Fibroblast of skin of right biceps (primary cell): ENCODE data around the gene DCANP1.

Source experiments
- DNase-seq: peaks from one replicate; pipeline ENCODE4 v3.0.0-alpha.2; 2013

Gene DCANP1

GRCh38 chr5:135456238-135457099 lies 9.3 kb upstream of the DCANP1 start:
- DNase-seq: peak; percentile 69

DNA sequence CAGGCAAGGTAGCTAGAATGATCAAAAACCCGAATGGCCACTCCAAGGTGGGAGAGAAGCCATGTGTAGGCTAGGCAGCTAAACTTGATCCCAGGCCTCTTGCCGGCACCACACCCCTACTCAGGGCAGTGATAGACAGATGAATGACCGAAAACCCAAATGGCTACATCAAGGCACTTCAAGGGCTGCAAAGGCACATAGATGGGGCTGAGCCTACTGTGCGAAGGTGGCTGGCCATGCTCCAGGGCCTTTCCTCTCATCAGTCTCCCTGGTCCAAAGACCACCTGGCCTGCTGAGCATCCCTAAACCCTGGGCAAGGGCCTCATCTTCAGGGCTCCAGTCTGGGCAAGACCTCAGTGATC lies 8.7 kb upstream of the DCANP1 start:
- DNase-seq: no peak

DNA sequence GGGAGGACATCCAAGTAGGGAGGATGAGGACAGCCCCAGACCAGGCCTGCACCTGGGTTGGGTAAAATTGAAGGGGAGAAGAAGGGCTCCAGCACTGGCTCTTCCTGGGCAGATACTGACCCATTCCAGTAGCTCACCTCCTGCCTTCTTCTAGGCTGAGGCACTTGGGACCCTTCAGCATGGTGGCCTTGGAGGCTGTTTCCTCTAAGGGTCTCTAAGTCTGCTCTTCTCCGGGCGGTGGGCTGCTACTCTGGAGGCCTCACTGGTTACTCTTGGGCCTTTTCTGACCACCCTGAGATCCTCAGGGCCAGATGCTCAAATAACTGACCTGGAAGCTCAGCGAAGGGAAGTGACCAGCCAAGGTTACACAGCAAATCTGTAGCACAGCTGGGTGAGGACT lies 7.8 kb upstream of the DCANP1 start:
- no peak for DNase-seq

DNA sequence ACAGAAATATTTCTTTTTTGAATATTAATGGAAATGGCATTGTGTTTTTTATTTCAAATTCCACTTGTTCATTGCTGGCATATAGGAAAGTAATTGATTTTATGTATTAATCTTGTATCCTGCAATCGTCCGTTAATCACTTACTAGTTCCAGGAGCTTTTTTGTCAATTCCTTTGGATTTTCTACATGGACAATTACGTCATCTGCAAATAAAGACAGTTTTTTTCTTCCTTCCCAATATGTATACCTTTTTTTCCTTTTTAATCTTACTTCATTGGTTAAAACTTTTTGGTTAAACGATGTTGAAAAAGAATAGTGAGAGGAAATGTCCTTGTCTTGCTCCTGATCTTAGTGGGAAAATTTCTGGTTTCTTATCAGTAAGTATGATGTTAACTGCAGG lies 6.5 kb upstream of the DCANP1 start:
- DNase-seq: no peak

DNA sequence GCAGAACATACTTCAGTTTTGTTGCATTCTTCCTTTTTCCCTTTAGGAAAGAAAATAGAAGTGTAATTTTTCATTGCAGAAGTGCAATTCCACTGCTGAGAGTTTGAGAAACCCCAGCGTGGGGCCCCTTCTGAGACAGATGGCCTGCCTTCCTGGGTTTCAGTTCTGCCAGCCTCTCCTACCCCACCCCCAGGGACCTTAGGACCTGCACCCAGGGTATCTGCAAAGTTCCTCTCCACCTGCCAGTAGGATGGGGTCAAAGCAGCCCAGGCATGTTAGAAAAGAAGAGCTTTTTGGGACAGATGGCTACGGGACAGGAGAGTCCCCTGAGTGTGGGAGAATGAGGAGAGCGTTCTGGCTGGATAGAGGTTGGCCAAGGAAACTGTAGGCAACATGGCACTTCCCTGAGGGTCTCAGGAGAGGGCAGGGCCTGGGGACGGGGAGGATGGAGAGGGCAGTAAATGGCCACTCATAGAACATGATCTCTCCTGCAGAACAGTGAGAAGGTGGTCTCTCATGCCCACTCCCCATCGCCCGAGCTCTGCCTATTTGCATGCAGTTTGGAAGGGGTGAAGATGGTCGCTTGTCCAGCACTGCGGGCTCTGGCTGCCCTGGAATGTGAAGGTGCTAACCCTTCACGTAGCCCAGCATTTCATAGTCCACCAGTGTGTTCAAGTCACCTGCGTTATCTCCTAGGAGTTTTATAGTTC lies 5.3 kb upstream of the DCANP1 start, which contains the start of gene TIFAB:
Gene TIFAB (minus strand): TSS at position 31 of the 710 bp plus-strand sequence. CDS start 2,412 bp downstream, outside the sequence.
- DNase-seq: no peak

DNA sequence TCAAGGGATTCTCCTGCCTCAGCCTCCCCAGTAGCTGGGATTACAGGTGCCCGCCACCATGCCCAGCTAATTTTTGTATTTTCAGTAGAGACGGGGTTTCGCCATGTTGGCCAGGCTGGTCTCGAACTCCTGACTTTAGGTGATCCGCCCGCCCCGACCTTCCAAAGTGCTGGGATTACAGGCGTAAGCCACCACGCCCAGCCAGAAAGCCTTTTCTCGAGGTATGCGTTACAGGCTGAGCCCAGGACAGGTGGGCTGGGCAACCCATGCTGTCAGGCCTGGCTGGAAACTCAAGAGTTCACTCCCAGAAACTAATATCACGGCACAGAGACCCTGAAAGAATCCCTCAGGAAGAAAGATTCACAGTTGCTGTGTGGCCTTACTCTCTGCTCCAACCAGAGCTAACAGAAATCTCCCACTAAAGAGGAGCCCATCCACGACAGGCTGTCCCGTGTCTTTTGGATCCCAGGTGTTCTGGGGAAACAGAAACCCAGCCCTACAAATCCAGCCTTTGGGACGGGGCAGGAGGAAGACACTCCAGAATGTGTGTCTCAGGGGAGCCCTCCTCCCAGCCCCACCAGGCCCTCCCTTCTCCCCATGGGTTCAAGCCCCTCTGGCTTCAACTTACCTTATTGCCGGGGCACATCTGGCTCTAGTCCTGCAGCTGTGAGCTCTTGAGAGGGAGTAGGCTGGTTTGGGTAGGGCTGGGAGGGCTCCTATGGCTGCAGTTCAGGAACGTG lies 4.6 kb upstream of the DCANP1 start:
- DNase-seq: no peak

- DNase-seq: no peak
Observed at GRCh38 chr5:135450952-135451351, 3.8 kb upstream of the DCANP1 start.

GRCh38 chr5:135450336-135450735 lies 3.2 kb upstream of the DCANP1 start:
- DNase-seq: no peak

DNA sequence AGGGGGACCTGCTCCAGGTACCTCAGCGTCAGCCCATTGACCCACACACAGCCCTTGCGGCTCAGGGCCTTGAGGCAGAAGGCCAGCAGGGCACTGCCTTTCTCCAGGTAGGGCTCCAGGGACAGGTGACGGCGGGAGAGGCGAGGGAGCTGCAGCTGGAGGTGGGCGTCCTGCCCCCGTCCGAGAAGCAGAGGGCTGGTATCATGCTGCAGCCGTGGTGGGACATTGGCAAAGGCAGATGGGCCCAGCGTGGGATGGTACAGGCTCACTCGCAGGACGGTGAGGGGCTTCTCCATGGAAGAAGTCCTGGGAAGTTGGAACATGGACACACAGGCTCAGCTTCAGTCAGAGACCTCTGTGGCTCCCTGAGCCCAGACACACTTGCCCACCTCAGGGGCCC lies 2.5 kb upstream of the DCANP1 start:
- no peak for DNase-seq

- DNase-seq: peak; percentile 50
Observed at GRCh38 chr5:135448791-135449507, 1.8 kb upstream of the DCANP1 start.

GRCh38 chr5:135448071-135448739 lies 1.1 kb upstream of the DCANP1 start:
- DNase-seq: no peak

DNA sequence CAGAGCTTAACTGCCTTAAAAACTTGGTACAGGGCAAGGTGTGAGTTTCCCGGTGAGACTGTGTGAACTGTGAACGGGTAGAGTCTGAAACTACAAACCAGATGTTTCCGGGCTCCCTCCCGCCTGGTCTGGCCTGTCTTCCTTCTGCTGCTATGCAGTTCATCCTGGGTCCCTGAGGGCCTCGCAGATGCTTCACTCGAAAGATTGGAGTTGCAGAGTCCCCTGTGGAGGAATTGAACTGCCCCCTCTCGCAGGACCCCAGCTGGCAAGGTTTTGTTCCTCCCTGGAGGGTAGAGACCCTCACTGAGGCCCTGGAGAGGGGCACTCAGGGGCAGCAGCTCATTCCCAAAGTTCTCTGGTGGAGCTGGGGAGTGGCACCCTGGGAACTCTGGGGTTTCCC lies 533 bp downstream of the DCANP1 start:
- DNase-seq: no peak

GRCh38 chr5:135446206-135446605 lies 942 bp downstream of the DCANP1 start:
- DNase-seq: no peak

- DNase-seq: peak; percentile 29
Observed at GRCh38 chr5:135445306-135445985, 1.7 kb downstream of the DCANP1 start.

DNA sequence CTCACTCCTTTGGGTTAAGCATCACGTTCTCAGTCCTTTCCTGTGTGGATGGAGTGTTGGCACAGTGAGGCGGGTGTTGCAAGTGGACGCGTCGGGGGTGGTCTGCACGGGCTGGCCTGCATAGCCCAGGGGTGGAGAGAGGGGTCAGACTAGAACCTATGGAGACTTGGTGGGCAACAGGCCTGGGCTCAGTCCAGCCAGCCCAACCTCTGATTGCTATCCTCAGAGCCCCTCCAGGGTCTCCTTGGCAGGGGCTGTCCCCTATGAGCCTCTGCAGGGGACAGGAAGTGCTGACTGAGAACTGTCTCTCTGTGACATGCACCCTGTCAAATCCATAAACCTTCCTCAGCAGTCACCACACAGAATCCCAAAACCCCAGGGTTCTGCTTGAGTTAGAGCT lies 2.3 kb downstream of the DCANP1 start:
- no peak for DNase-seq

DNA sequence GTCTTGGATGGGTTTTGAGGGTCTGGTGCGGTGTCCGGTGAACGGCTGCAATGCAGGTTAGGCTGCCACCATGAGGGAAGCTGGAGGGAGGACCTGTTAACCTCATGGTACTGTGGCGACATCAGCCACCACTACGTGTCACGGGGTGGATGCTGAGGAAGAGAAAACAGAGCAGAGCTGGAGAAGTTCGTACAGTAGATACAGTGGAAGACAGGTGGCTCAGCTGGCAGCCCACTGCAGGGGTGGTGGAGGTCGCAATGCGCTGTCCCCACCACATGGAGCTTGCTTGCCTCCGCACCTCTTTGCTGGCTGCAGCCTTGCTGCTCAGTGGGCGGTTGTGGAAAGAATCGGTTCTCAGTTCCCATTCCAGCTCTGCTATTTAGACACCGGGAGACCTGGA lies 2.8 kb downstream of the DCANP1 start:
- DNase-seq: no peak

GRCh38 chr5:135443161-135443960 lies 3.8 kb downstream of the DCANP1 start:
- DNase-seq: peak; percentile 38

GRCh38 chr5:135442431-135443160 lies 4.6 kb downstream of the DCANP1 start:
- no peak for DNase-seq

DNA sequence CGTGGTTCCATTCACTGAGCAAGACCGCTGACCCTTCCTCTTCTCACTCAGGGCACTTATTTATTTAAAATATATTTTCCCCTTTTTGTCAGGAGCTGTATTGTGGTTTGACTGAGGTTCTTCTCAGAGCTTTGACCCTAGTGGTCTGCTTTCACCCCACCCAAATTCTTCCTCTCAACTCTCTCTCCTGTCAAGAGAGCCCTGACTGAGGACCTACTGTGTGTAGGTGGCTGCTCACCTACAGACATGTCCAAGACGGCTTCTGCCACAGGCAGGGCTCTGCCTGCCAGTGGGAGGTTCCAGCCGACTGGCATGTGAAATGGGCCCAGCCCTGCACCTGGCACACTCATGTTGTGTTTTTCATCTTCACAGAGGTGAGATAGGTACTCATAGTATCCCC lies 5.2 kb downstream of the DCANP1 start:
- DNase-seq: no peak

DNA sequence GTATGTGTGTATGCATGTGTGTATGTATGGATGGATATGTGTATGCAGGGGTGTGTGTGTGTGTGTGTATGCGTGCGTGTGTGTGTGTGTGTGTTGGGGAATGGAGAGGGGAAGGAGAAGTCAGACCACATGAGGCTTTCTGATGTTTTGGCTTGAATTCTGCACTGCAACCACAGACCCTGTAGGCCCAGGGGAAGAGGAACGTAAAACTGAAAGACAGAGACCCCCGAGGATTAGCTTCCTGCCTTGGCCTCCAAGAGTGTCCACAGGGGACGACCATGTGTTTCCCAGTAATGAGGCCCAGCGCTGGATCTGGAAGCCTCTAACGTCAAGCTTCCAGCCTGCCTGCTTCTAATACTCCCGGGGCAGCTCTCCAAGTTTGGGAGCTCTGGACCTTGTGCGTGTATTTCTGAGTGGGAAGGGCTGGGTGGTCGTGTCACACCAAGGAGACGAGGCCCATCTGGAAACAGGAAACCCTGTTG lies 5.8 kb downstream of the DCANP1 start:
- DNase-seq: no peak
